Right lobe of liver (tissue), 6 donors: ENCODE results near the gene DRC7. TPM values are rescaled to one million over a fixed set of nuclear protein-coding genes. Genes with fewer than 3 reads are reported as not detected.

Experiments used
- ATAC-seq, 4 donors: fragments of 200-7000 bp; cut with Tn5 transposase; one replicate each; pipeline ENCODE4 v1.9.1; 2020; ENCODE audit warnings: mild to moderate bottlenecking in 4 of 4, moderate library complexity in 4 of 4
- DNase-seq, 3 donors: peaks; one replicate each; pipeline ENCODE4 v3.0.0-alpha.2; 2020
- H3K27ac ChIP-seq, 3 donors: fragments of 200-600 bp; one replicate each; pipeline ENCODE4 v1.8.0; 2022
- H3K27me3 ChIP-seq, 2 donors: fragments of 200-600 bp; one replicate each; pipeline ENCODE4 v1.8.0; 2022
- H3K36me3 ChIP-seq, 4 donors: fragments of 200-600 bp; sonication (generic) in 1 of 4; one replicate each; pipeline versions ENCODE4 v1.5.1 to v1.8.0; 2017 to 2022; ENCODE audit warnings: control low read depth in 1 of 4
- H3K4me1 ChIP-seq, 4 donors: fragments of 200-600 bp; sonication (generic) in 1 of 4; one replicate each; pipeline versions ENCODE4 v1.5.1 to v1.8.0; 2017 to 2022; ENCODE audit warnings: control low read depth in 1 of 4
- H3K4me3 ChIP-seq, 3 donors: fragments of 200-600 bp; one replicate each; pipeline ENCODE4 v1.8.0; 2022
- H3K9me3 ChIP-seq, 4 donors: fragments of 200-600 bp; sonication (generic) in 1 of 4; one replicate each; pipeline versions ENCODE4 v1.5.1 to v1.8.0; 2017 to 2022; ENCODE audit warnings: control low read depth in 1 of 4
- POLR2A ChIP-seq: fragments of 450-650 bp; IDR thresholded peaks from one replicate; pipeline ENCODE4 v1.6.1; 2017; ENCODE audit warnings: antibody characterized with exemption, mild to moderate bottlenecking
- WGBS: methylation state at CpG from one replicate; pipeline ENCODE4 v1.1.6; 2018; ENCODE audit warnings: low coverage, low lambda C conversion rate; ENCODE audit not compliant: insufficient coverage; ENCODE audit errors: missing lambda C conversion rate; 5-methylcytosine and 5-hydroxymethylcytosine counted together
- intact Hi-C, 2 donors: fragments of 100-400 bp; cut with DNase I; formaldehyde crosslinking; loops; one replicate each; pipeline versions ENCODE4 v1.11.2 to v1.14.1; 2022
- total RNA-seq, 6 experiments: library from RNA; depleted of rRNA in 2 of 6; stranded (reverse); fragments of >200 nt in 2 of 6; fragmentation: NEBNext Ultra II Directional in 3 of 6; extraction: Animal tissue kit (Norgen Biotek cat#: 25700) in 3 of 6; gene quantifications; one replicate each; pipeline versions ENCODE4 v1.1.0 to v1.2.4, GENCODE V29; 2016 to 2023
- TF ChIP-seq, protein P1 (sequence below), 4 donors: fragments of 200-600 bp in 3 of 4; fragments of 450-650 bp in 1 of 4; IDR thresholded peaks; one replicate each; pipeline versions ENCODE4 v1.5.1 to v1.8.0; 2016 to 2022; ENCODE audit warnings: antibody characterized with exemption in 4 of 4, mild to moderate bottlenecking in 2 of 4
- donor health status: DM: no; HTN: yes; CAD: no.
- donor health status: DM: no; HTN: no; CAD: no.
- donor health status: DM: no; HTN: no; CAD: no.
- donor health status: DM: no; HTN: yes; CAD: no.
- donor health status: DM: no; HTN: yes; CAD: no.

Gene DRC7
- total RNA-seq, 6 experiments from 2014 or later, result 0.06 to 0.37 (median 0.19) TPM

DNA sequence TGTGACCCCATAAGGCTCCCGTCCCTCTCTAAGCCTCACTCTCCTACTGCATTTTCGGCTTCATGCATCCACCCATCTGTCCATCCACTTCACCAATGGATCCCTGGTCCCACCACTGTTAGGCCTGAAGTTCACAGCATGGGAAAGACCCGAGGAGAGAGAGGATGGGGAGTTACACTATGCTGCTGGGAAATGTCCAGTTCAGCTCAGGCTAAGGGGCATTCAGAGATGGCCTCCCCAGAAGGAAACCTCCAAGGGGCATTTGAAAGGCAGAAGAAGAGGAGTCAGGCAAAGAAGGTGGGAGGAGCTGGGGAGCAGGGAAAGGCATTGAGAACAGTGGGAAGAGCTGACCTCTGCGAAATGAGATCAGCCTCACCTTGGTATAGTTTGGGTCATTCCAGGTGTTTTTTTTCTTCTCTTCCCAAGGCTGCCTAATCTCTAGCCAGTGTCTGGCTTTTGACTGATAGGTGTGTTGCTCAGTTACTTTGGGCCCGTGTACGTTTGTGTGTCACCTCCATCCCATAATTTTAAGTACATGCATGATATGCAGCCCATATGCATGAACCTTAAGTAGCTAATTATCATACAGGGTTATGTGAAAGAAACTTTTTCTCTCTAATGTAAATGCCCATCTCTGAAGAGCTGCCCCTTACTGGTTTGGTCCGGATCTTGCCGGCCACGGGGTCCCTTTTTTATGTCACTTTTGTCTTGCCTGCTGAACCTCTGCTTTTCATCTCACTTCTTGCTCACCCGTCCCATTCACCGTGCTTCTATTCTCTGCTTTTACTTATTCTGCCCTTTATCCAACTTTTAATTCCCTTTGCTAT lies 11.6 kb upstream of the DRC7 start:
- Histone ChIP-seq H3K27me3 (no peaks in the 10 kb centered on the region), H3K36me3 (no peaks in the 10 kb centered on the region), H3K4me3 (no peak overlapping the region), H3K27ac (no peak overlapping the region), H3K9me3 (no peaks in the 10 kb centered on the region), H3K4me1 (peaks cover 0 to 5% (median 1%) of the 10 kb centered on the region in 4 donors)
- intact Hi-C loops, result no loop called here
- WGBS, result 80% methylated on average over 7 of the region's 11 CpGs
- no peak for TF ChIP-seq POLR2A
- TF ChIP-seq, protein P1, sequence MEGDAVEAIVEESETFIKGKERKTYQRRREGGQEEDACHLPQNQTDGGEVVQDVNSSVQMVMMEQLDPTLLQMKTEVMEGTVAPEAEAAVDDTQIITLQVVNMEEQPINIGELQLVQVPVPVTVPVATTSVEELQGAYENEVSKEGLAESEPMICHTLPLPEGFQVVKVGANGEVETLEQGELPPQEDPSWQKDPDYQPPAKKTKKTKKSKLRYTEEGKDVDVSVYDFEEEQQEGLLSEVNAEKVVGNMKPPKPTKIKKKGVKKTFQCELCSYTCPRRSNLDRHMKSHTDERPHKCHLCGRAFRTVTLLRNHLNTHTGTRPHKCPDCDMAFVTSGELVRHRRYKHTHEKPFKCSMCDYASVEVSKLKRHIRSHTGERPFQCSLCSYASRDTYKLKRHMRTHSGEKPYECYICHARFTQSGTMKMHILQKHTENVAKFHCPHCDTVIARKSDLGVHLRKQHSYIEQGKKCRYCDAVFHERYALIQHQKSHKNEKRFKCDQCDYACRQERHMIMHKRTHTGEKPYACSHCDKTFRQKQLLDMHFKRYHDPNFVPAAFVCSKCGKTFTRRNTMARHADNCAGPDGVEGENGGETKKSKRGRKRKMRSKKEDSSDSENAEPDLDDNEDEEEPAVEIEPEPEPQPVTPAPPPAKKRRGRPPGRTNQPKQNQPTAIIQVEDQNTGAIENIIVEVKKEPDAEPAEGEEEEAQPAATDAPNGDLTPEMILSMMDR (IDR thresholded peaks at IDR 0.05), result no peak
- DNase-seq (no peak), ATAC-seq (no peak)

GRCh38 chr16:57683636-57684545 lies 10.7 kb upstream of the DRC7 start:
- 88% methylated on average over 12 of the region's 18 CpGs for WGBS
- no peak for TF ChIP-seq POLR2A
- TF ChIP-seq, protein P1 (IDR thresholded peaks at IDR 0.05), result no peak
- no peak overlapping the region for H3K4me3 ChIP-seq
- H3K4me1 ChIP-seq, result peaks cover 0 to 5% (median 2%) of the 10 kb centered on the region in 4 donors
- no peak overlapping the region for H3K27ac ChIP-seq
- no peak for ATAC-seq
- H3K9me3 ChIP-seq, result no peaks in the 10 kb centered on the region
- no peaks in the 10 kb centered on the region for H3K36me3 ChIP-seq
- intact Hi-C loops, result no loop called here
- H3K27me3 ChIP-seq, result no peaks in the 10 kb centered on the region
- DNase-seq, result no peak

DNA sequence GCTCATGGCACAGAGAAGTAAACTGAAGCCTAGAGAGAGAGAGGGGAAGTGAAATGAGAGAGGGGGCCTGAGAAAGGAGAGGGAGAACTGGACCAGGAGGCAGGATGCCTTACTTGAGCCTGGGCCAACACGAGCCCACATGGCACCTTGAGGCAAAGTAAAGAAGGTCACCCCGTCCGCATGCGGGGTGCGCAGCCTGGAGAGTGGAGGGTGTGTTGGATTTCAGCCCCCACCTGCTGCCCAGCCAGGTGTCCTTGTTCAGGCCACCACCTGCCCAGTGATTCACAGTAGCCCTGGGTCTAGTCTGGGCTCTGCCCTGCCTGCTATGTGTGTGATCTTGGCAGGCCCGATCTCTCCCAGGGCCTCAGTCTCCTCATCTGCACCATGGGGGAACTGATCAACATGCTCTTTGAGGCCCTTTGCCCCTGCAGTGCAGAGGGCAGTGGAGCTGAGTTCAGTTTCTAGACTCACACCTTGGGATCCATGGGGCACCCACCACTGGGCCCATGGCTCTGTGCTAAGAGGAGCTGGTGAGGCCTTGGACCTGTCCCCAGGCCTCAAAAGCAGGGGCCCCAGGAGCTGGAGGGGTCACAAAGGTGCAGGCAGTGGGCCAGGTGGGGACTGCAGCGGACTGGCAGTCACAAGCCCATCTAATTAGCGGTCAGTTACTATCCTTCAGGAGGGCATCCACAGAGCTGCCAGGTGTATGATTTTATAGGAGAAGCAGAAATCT lies 9.8 kb upstream of the DRC7 start:
- Histone ChIP-seq H3K4me3 (no peak overlapping the region), H3K4me1 (peaks cover 0 to 12% (median 4%) of the 10 kb centered on the region in 4 donors), H3K9me3 (no peaks in the 10 kb centered on the region), H3K27ac (no peak overlapping the region), H3K36me3 (no peaks in the 10 kb centered on the region), H3K27me3 (no peaks in the 10 kb centered on the region)
- 100% methylated on average over 1 of the region's 8 CpGs for WGBS
- intact Hi-C loops, result no loop called here
- TF ChIP-seq, protein P1 (IDR thresholded peaks at IDR 0.05), result no peak
- no peak for DNase-seq
- ATAC-seq, result no peak

- no peak overlapping the region for H3K27ac ChIP-seq
- H3K9me3 ChIP-seq, result no peaks in the 10 kb centered on the region
- intact Hi-C loops, result no loop called here
- peaks cover 0 to 12% (median 4%) of the 10 kb centered on the region in 4 donors for H3K4me1 ChIP-seq
- no peak overlapping the region for H3K4me3 ChIP-seq
- no peak for DNase-seq
- H3K36me3 ChIP-seq, result no peaks in the 10 kb centered on the region
- H3K27me3 ChIP-seq, result no peaks in the 10 kb centered on the region
- ATAC-seq, result no peak
- WGBS, result 77% methylated on average over 6 of the region's 11 CpGs
- TF ChIP-seq, protein P1 (IDR thresholded peaks at IDR 0.05), result no peak
Measured at GRCh38 chr16:57685633-57686032, 9.0 kb upstream of the DRC7 start.
